ENCODE results near the gene ISCA1. TPM values are rescaled to one million over a fixed set of nuclear protein-coding genes. Genes with fewer than 3 reads are reported as not detected.

ISCA1 gene
- total and polyA plus RNA-seq, 2 of the 8 experiments (the other 6 are each of a cell fraction or from before 2014, with no cell fraction given): 35.0 to 40.0 TPM

DNA sequence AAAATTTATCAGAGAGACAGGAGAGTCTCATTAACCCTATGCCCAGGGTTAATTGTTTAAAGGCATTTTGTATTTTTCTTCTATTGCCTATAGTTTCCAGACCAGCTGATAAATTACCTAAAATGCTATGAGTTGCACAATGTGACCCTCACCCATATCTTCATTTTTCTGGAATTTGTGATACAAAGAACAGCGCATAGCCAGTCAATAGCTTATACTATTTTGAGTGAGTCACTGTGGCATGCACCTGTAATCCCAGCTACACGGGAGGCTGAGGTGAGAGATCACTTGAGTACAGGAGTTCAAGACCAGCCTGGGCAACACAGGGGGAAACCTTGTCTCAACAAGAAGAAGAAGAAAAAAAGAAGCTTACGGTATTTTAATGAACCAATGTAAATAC is 25.7 kb downstream of the ISCA1 start:
- Histone ChIP-seq H3K4me2 (ENCODE audit: insufficient read depth in 1 of 2, low read depth in 2 of 2, low read length in 2 of 2) (no peak overlapping the region), H4K8ac (ENCODE audit: extremely low read depth, insufficient read depth, low read length) (no peak overlapping the region), H3K36me3 (ENCODE audit: control insufficient read depth in 2 of 4, insufficient read depth in 4 of 4, low read length in 3 of 4) (no peaks in the 10 kb centered on the region), H2AK5ac (ENCODE audit: low read depth, low read length) (no peak overlapping the region), H2BK20ac (ENCODE audit: low read length) (no peak overlapping the region), H3K23ac (ENCODE audit: insufficient read length) (no peak overlapping the region), H3K9ac (replicated peaks in 1 of 4; ENCODE audit: extremely low read depth in 1 of 4, low read depth in 3 of 4, low read length in 3 of 4) (no peak overlapping the region), H3K9me3 (ENCODE audit: insufficient read depth in 2 of 2, low read depth in 1 of 2, low read length in 1 of 2) (peaks cover 6% of the 10 kb centered on the region in 2 experiments; a peak in 3 of 4 replicates), H3K79me2 (ENCODE audit: control insufficient read depth in 1 of 2, insufficient read depth in 2 of 2, low read length in 2 of 2) (no peaks in the 10 kb centered on the region), H3K27ac (ENCODE audit: low read depth, low read length) (no peak overlapping the region), H2BK15ac (ENCODE audit: low read length) (no peak overlapping the region), H3K4ac (replicated peaks; ENCODE audit: insufficient read length, low read depth, low read length) (no peak overlapping the region), H4K91ac (replicated peaks; ENCODE audit: insufficient read length, low read length) (no peak overlapping the region), H2BK5ac (ENCODE audit: low read depth, low read length) (no peak overlapping the region), H3K27me3 (replicated peaks in 1 of 4; ENCODE audit: control insufficient read depth in 3 of 4, extremely low read depth in 1 of 4, insufficient read depth in 3 of 4, low read length in 3 of 4) (no peaks in the 10 kb centered on the region), H2BK12ac (ENCODE audit: low read depth, low read length) (no peak overlapping the region), H4K20me1 (replicated peaks in 1 of 2; ENCODE audit: control insufficient read depth in 1 of 2, insufficient read depth in 2 of 2, low read length in 2 of 2) (no peaks in the 10 kb centered on the region), H3K4me3 (ENCODE audit: extremely low read depth in 1 of 4, insufficient read depth in 2 of 4, low read depth in 3 of 4, low read length in 4 of 4) (no peak overlapping the region), H3K18ac (ENCODE audit: extremely low read depth, low read length) (no peak overlapping the region), H3K23me2 (ENCODE audit: low read depth, low read length) (no peaks in the 10 kb centered on the region), H3K4me1 (replicated peaks in 1 of 4; ENCODE audit: control insufficient read depth in 3 of 4, insufficient read depth in 4 of 4, low read length in 3 of 4) (no peaks in the 10 kb centered on the region), H2AFZ (ENCODE audit: low read length) (no peak overlapping the region), H3K14ac (ENCODE audit: insufficient read length) (no peak overlapping the region), H3K56ac (replicated peaks; ENCODE audit: insufficient read length, low read depth, low read length) (no peak overlapping the region), H4K5ac (ENCODE audit: insufficient read length, low read depth, low read length) (no peak overlapping the region), H2BK120ac (replicated peaks; ENCODE audit: low read depth, low read length) (no peak overlapping the region), H3K79me1 (ENCODE audit: low read depth, low read length) (no peaks in the 10 kb centered on the region)
- DNase-seq (ENCODE audit: low read depth in 1 of 2, low spot score in 2 of 2) (no peak), FAIRE-seq (no peak)
- TF ChIP-seq TEAD4 (IDR thresholded peaks at IDR 0.05; ENCODE audit: low read depth, low read length): no peak
- no peak for TF ChIP-seq KDM4A (IDR thresholded peaks at IDR 0.05; ENCODE audit: low read depth, low read length, severe bottlenecking)
- no peak for TF ChIP-seq HDAC6 (IDR thresholded peaks at IDR 0.05; ENCODE audit: low read depth, low read length)
- TF ChIP-seq CBX8 (IDR thresholded peaks at IDR 0.05; ENCODE audit: borderline replicate concordance, low read depth, low read length): no peak
- TF ChIP-seq KDM5A (IDR thresholded peaks at IDR 0.05; ENCODE audit: low read length): no peak
- TF ChIP-seq, protein P1, sequence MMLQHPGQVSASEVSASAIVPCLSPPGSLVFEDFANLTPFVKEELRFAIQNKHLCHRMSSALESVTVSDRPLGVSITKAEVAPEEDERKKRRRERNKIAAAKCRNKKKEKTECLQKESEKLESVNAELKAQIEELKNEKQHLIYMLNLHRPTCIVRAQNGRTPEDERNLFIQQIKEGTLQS (IDR thresholded peaks at IDR 0.05; ENCODE audit: insufficient read depth, low read depth, low read length): no peak
- CTCF ChIA-PET (ENCODE audit: partially characterized antibody): interaction anchor here (0.6 to 3.7 kb wide), 7 partner anchors 10 to 210 kb away, joined by 3 to 17 read pairs (median 4); no protein-coding TSS in a partner anchor
- 92% methylated on average over 3 of the region's 3 CpGs; no CpG with 5 or more reads in 1 of the 2 experiments for WGBS, 2 experiments (ENCODE audit: extremely low coverage in 1 of 2, insufficient coverage in 1 of 2, insufficient read length in 1 of 2, insufficient replicate concordance in 2 of 2, low coverage in 1 of 2, low lambda C conversion rate in 2 of 2, missing lambda C conversion rate in 1 of 2)
- POLR2A ChIA-PET (ENCODE audit: partially characterized antibody): no interaction called here

Measured in H1 (cell line).